HG03196 (cell line): Measurements from ENCODE around the gene CABLES2.
"Not testable (repeated sequence)": the region's sequence is repeated elsewhere in the genome, so short reads cannot be mapped to it uniquely, and the experiment has no call there.

Experiments used
- ATAC-seq: cut with Tn5 transposase; IDR thresholded peaks from one replicate; pipeline ENCODE4 v1.9.1; 2021; ENCODE audit not compliant: unreplicated experiment

CABLES2 gene

GRCh38 chr20:62437496-62437895 is 30.4 kb upstream of the CABLES2 start:
- no peak for ATAC-seq

GRCh38 chr20:62436692-62437091 is 29.6 kb upstream of the CABLES2 start:
- ATAC-seq: no peak

- no peak for ATAC-seq
These were observed 26.8 kb upstream of the CABLES2 start for GRCh38 chr20:62433658-62434497.

- no peak for ATAC-seq
These were observed 23.9 kb upstream of the CABLES2 start for GRCh38 chr20:62430866-62431447.

- no peak for ATAC-seq
These were observed 23.3 kb upstream of the CABLES2 start for GRCh38 chr20:62430311-62430853.

GRCh38 chr20:62429455-62430310 is 22.6 kb upstream of the CABLES2 start:
- ATAC-seq: no peak

- ATAC-seq: no peak
These were observed 21.6 kb upstream of the CABLES2 start for GRCh38 chr20:62428396-62429295.

- no peak for ATAC-seq
These were observed 20.9 kb upstream of the CABLES2 start for GRCh38 chr20:62428002-62428372.

- ATAC-seq: no peak
These were observed 20.3 kb upstream of the CABLES2 start, which contains the start of gene RBBP8NL for GRCh38 chr20:62427172-62428001. RBBP8NL (minus strand) TSS chr20:62427539; CDS start chr20:62419647, 7,892 bp downstream.

- ATAC-seq: no peak
These were observed 19.6 kb upstream of the CABLES2 start for GRCh38 chr20:62426699-62427131.

GRCh38 chr20:62426059-62426348 is 18.9 kb upstream of the CABLES2 start:
- ATAC-seq: not testable (repeated sequence)

- no peak for ATAC-seq
These were observed 18.4 kb upstream of the CABLES2 start for GRCh38 chr20:62425281-62426058.

- no peak for ATAC-seq
These were observed 17.4 kb upstream of the CABLES2 start for GRCh38 chr20:62424249-62425107.

GRCh38 chr20:62423326-62423706 is 16.2 kb upstream of the CABLES2 start:
- no peak for ATAC-seq

GRCh38 chr20:62422636-62423325 is 15.7 kb upstream of the CABLES2 start:
- no peak for ATAC-seq

GRCh38 chr20:62421716-62421990 is 14.6 kb upstream of the CABLES2 start:
- ATAC-seq: no peak
